Upper lobe of left lung (tissue), 6 donors: ENCODE measurements around the gene TPM4. TPM values are rescaled to one million over a fixed set of nuclear protein-coding genes. Genes with fewer than 3 reads are reported as not detected.

Experiments used
- ATAC-seq, 2 donors: fragments of 200-7000 bp; cut with Tn5 transposase; one replicate each; pipeline ENCODE4 v1.9.1; 2022; ENCODE audit warnings: mild to moderate bottlenecking in 2 of 2, moderate library complexity in 2 of 2; ENCODE audit not compliant: low FRiP score in 2 of 2
- DNase-seq, 2 donors: peaks; one replicate each; pipeline ENCODE4 v3.0.0-alpha.2; 2019 to 2020
- H3K27ac ChIP-seq, 4 donors: fragments of 200-600 bp; sonication (generic); one replicate each; pipeline ENCODE4 v1.5.1; 2016 to 2019
- H3K27me3 ChIP-seq, 4 donors: fragments of 200-600 bp; sonication (generic); one replicate each; pipeline ENCODE4 v1.5.1; 2017 to 2019
- H3K36me3 ChIP-seq, 4 donors: fragments of 200-600 bp; sonication (generic); one replicate each; pipeline ENCODE4 v1.5.1; 2016 to 2019
- H3K4me1 ChIP-seq, 4 donors: fragments of 200-600 bp; sonication (generic); one replicate each; pipeline ENCODE4 v1.5.1; 2018 to 2019
- H3K4me3 ChIP-seq, 4 donors: fragments of 200-600 bp; sonication (generic); one replicate each; pipeline ENCODE4 v1.5.1; 2017 to 2019; ENCODE audit warnings: mild to moderate bottlenecking in 2 of 4, moderate library complexity in 1 of 4
- H3K9me3 ChIP-seq, 4 donors: fragments of 200-600 bp; sonication (generic); one replicate each; pipeline ENCODE4 v1.5.1; 2018 to 2019
- CTCF ChIP-seq, 6 experiments: fragments of 450-650 bp in 4 of 6; fragments of 200-600 bp in 2 of 6; sonication (generic) in 2 of 6; IDR thresholded peaks; one replicate each; pipeline ENCODE4 v1.5.1; 2016 to 2019; ENCODE audit warnings: antibody characterized with exemption in 6 of 6
- EP300 ChIP-seq, 4 donors: sonication (generic); formaldehyde crosslinking; IDR thresholded peaks; one replicate each; pipeline ENCODE4 v1.5.1; 2017; ENCODE audit warnings: antibody characterized with exemption in 4 of 4, control low read depth in 2 of 4
- POLR2A ChIP-seq, 4 donors: fragments of 450-650 bp; IDR thresholded peaks; one replicate each; pipeline ENCODE4 v1.5.1; 2016 to 2017; ENCODE audit warnings: antibody characterized with exemption in 4 of 4, mild to moderate bottlenecking in 2 of 4
- POLR2AphosphoS5 ChIP-seq, 2 donors: sonication (generic); formaldehyde crosslinking; IDR thresholded peaks; one replicate each; pipeline ENCODE4 v1.5.1; 2017; ENCODE audit warnings: antibody characterized with exemption in 2 of 2
- WGBS, 2 donors: methylation state at CpG; one replicate each; pipeline ENCODE4 v1.1.5; 2017 to 2018; 5-methylcytosine and 5-hydroxymethylcytosine counted together
- total RNA-seq, 6 donors: library from RNA; depleted of rRNA in 4 of 6; stranded (reverse); fragments of >200 nt in 4 of 6; gene quantifications; one replicate each; pipeline versions ENCODE4 v1.1.0 to v1.2.1, GENCODE V29; 2016 to 2021
- donor health status: DM: no; HTN: no; CAD: no; lungs with moderate emphysema.
- donor health status: DM: no; HTN: yes; CAD: no; lungs with severe emphysema.

Gene TPM4
- total RNA-seq, 6 donors from 2014 or later, result 258 to 569 (median 392) TPM

GRCh38 chr19:16148443-16149229 lies 72.3 kb downstream of the TPM4 start:
- Histone ChIP-seq H3K4me1 (peaks cover 0 to 10% (median 3%) of the 10 kb centered on the region in 4 donors), H3K27me3 (no peaks in the 10 kb centered on the region), H3K9me3 (no peaks in the 10 kb centered on the region), H3K4me3 (no peak overlapping the region), H3K36me3 (peaks cover 0 to 8% (median 0%) of the 10 kb centered on the region in 4 donors), H3K27ac (peak overlapping the region in 3 of 4 donors; percentile 67 to 79 (median 78))
- TF ChIP-seq CTCF (IDR thresholded peaks at IDR 0.05) (no peak), POLR2AphosphoS5 (IDR thresholded peaks at IDR 0.05) (no peak), EP300 (IDR thresholded peaks at IDR 0.05) (no peak), POLR2A (IDR thresholded peaks at IDR 0.05) (no peak)
- WGBS, 2 donors, result 67 to 76% methylated on average over 8 of the region's 8 CpGs
- ATAC-seq, result no peak
- no peak for DNase-seq

Other genes starting within 250 kb of the TPM4 start
- gene CYP4F2, start 178.4 kb upstream of the TPM4 start, total RNA-seq, result under 1 TPM in 2 of 6 donors, not detected in 4; 0.23 to 0.40 TPM
- gene CYP4F11, start 142.0 kb upstream of the TPM4 start, total RNA-seq, result 1 to 10 TPM in 4 of 6 donors, under 1 TPM in 1, not detected in 1; 0.26 to 3.1 (median 2.1) TPM
- not detected for gene OR10H4, start 127.5 kb upstream of the TPM4 start, total RNA-seq
- 100 to 1,000 TPM in 1 of 6 donors, 10 to 100 TPM in 5; 29.3 to 117 (median 60.6) TPM for gene RAB8A, start 35.4 kb downstream of the TPM4 start, total RNA-seq
- 10 to 100 TPM in 2 of 6 donors, 1 to 10 TPM in 4; 5.9 to 12.6 (median 8.2) TPM for gene HSH2D, start 67.2 kb downstream of the TPM4 start, total RNA-seq
- not detected for gene CIB3, start 97.0 kb downstream of the TPM4 start, total RNA-seq
- gene FAM32A, start 108.9 kb downstream of the TPM4 start, total RNA-seq, result 10 to 100 TPM; 47.1 to 84.8 (median 58.5) TPM
- 10 to 100 TPM; 45.7 to 87.7 (median 62.5) TPM for gene AP1M1, start 121.4 kb downstream of the TPM4 start, total RNA-seq
- 100 to 1,000 TPM in 2 of 6 donors, 10 to 100 TPM in 4; 26.2 to 298 (median 75.8) TPM for gene KLF2, start 248.3 kb downstream of the TPM4 start, total RNA-seq